ES-I3 (cell line): ENCODE data around the gene ADRA1B.
"Not testable (repeated sequence)": the region's sequence is repeated elsewhere in the genome, so short reads cannot be mapped to it uniquely, and the experiment has no call there.

Experiments used
- H3K36me3 ChIP-seq: 2 replicates; pipeline ENCODE4 v1.6.1; 2013; ENCODE audit warnings: mild to moderate bottlenecking, low read length, control low read depth, moderate library complexity; ENCODE audit not compliant: insufficient read depth
- H3K4me1 ChIP-seq: 2 replicates; pipeline ENCODE4 v1.6.1; 2013; ENCODE audit warnings: mild to moderate bottlenecking, control low read depth, low read length; ENCODE audit not compliant: insufficient read depth
- H3K9ac ChIP-seq: 2 replicates; pipeline ENCODE4 v1.6.1; 2013; ENCODE audit warnings: low read depth, mild to moderate bottlenecking, low read length, moderate library complexity
- H3K9me3 ChIP-seq: 2 replicates; pipeline ENCODE4 v1.6.1; 2013; ENCODE audit warnings: mild to moderate bottlenecking, low read length, moderate library complexity; ENCODE audit not compliant: control insufficient read depth, insufficient read depth

ADRA1B gene

GRCh38 chr5:160014197-160014596, 97.9 kb downstream of the ADRA1B start:
- H3K9me3 ChIP-seq, H3K4me1 ChIP-seq, H3K9ac ChIP-seq: not testable (repeated sequence)
- peaks cover 14% of the 10 kb centered on the region; the same call in 1 of the 2 replicates for H3K36me3 ChIP-seq

GRCh38 chr5:160018945-160019625, 102.8 kb downstream of the ADRA1B start:
- no peaks in the 10 kb centered on the region for H3K9me3 ChIP-seq
- no peak overlapping the region for H3K9ac ChIP-seq
- no peaks in the 10 kb centered on the region; the same call in 1 of the 2 replicates for H3K36me3 ChIP-seq

GRCh38 chr5:160020266-160020770, 104.0 kb downstream of the ADRA1B start:
- peaks cover 3% of the 10 kb centered on the region; the same call in 1 of the 2 replicates for H3K36me3 ChIP-seq
- H3K9ac ChIP-seq = no peak overlapping the region
- no peaks in the 10 kb centered on the region for H3K4me1 ChIP-seq
- no peaks in the 10 kb centered on the region for H3K9me3 ChIP-seq

More at GRCh38 chr5:160018945-160019625, 102.8 kb downstream of the ADRA1B start:
- H3K4me1 ChIP-seq = no peaks in the 10 kb centered on the region

GRCh38 chr5:160020964-160021363, 104.7 kb downstream of the ADRA1B start:
- Histone ChIP-seq H3K4me1 (no peaks in the 10 kb centered on the region), H3K9me3 (no peaks in the 10 kb centered on the region), H3K9ac (no peak overlapping the region), H3K36me3 (peaks cover 3% of the 10 kb centered on the region; the same call in 1 of the 2 replicates)

GRCh38 chr5:160021831-160022446, 105.7 kb downstream of the ADRA1B start:
- Histone ChIP-seq H3K4me1 (no peaks in the 10 kb centered on the region), H3K9ac (no peak overlapping the region), H3K36me3 (peaks cover 3% of the 10 kb centered on the region; the same call in 1 of the 2 replicates), H3K9me3 (no peaks in the 10 kb centered on the region)
